Calu3 (cell line): ENCODE results near the gene APCDD1L. TPM values are rescaled to one million over a fixed set of nuclear protein-coding genes. Genes with fewer than 3 reads are reported as not detected.

Source experiments
- BruUV-seq: library from RNA; stranded (reverse); fragments of 400-500 nt; replicated peaks from 2 replicates; lab custom pipeline; 2021; lab: Mats Ljungman, UMichigan
- CTCF ChIA-PET: fragments of 300-600 bp; sonication (Branson Sonifier 250); formaldehyde crosslinking; loops from one replicate; lab custom pipeline; 2022; ENCODE audit warnings: antibody characterized with exemption; lab: Charles Lee
- DNase-seq: peaks from one replicate; pipeline ENCODE4 v3.0.0; 2022
- H3K27ac Mint-ChIP-seq: one replicate; pipeline ENCODE4 v1.8.0; 2022; ENCODE audit warnings: mixed read lengths; ENCODE audit not compliant: unreplicated experiment
- H3K27me3 Mint-ChIP-seq: one replicate; pipeline ENCODE4 v1.8.0; 2022; ENCODE audit warnings: mixed read lengths; ENCODE audit not compliant: unreplicated experiment
- H3K36me3 Mint-ChIP-seq: one replicate; pipeline ENCODE4 v1.8.0; 2022; ENCODE audit warnings: mild to moderate bottlenecking, moderate library complexity, mixed read lengths; ENCODE audit not compliant: insufficient read depth, unreplicated experiment
- H3K4me1 Mint-ChIP-seq: one replicate; pipeline ENCODE4 v1.8.0; 2022; ENCODE audit warnings: mild to moderate bottlenecking, low read depth, mixed read lengths; ENCODE audit not compliant: unreplicated experiment
- H3K4me3 Mint-ChIP-seq: one replicate; pipeline ENCODE4 v1.8.0; 2022; ENCODE audit warnings: mild to moderate bottlenecking, low read depth, moderate library complexity, mixed read lengths; ENCODE audit not compliant: unreplicated experiment
- H3K9me3 Mint-ChIP-seq: one replicate; pipeline ENCODE4 v1.8.0; 2022; ENCODE audit warnings: low read depth, mixed read lengths; ENCODE audit not compliant: unreplicated experiment
- intact Hi-C: fragments of 100-400 bp; cut with micrococcal nuclease; formaldehyde crosslinking; loops from one replicate; pipeline ENCODE4 v1.10.0; 2022; ENCODE audit not compliant: unreplicated experiment
- total RNA-seq: library from RNA; stranded (reverse); gene quantifications from 2 replicates; pipeline ENCODE4 v1.2.3, GENCODE V29; 2022
- TF ChIP-seq, protein P1 (sequence below): fragments of 200-600 bp; IDR thresholded peaks from one replicate; pipeline ENCODE4 v1.8.0; 2022; ENCODE audit warnings: antibody characterized with exemption; ENCODE audit not compliant: unreplicated experiment

Gene APCDD1L
- total RNA-seq, 1 experiment from 2014 or later, result not detected

DNA sequence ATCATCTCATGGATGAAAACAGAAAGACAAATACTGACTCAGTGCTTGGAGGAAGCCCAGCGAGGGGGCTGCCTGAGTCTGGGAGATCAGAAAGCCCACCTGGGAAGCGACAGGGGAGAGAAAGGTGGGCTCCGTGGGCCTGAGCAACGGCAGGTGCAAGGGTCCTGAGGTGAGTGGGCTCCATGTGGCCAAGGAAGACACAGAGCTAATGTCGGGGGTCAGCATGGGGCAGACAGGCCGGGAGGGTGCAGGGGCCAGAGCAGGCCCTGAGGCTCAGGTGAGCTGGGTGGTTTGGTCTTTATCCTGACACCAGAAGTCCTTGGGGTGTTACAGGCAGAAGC, 18.8 kb downstream of the APCDD1L start:
- TF ChIP-seq, protein P1, sequence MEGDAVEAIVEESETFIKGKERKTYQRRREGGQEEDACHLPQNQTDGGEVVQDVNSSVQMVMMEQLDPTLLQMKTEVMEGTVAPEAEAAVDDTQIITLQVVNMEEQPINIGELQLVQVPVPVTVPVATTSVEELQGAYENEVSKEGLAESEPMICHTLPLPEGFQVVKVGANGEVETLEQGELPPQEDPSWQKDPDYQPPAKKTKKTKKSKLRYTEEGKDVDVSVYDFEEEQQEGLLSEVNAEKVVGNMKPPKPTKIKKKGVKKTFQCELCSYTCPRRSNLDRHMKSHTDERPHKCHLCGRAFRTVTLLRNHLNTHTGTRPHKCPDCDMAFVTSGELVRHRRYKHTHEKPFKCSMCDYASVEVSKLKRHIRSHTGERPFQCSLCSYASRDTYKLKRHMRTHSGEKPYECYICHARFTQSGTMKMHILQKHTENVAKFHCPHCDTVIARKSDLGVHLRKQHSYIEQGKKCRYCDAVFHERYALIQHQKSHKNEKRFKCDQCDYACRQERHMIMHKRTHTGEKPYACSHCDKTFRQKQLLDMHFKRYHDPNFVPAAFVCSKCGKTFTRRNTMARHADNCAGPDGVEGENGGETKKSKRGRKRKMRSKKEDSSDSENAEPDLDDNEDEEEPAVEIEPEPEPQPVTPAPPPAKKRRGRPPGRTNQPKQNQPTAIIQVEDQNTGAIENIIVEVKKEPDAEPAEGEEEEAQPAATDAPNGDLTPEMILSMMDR, result no peak
- BruUV-seq, result no TSS peak
- intact Hi-C loops, result no loop called here
- no peaks in the 10 kb centered on the region for H3K4me1 Mint-ChIP-seq
- CTCF ChIA-PET, result interaction anchor here (0.5 to 0.9 kb wide), 3 partner anchors 57 to 890 kb away, joined by 3 read pairs; no protein-coding TSS in a partner anchor
- no peak overlapping the region for H3K4me3 Mint-ChIP-seq
- H3K36me3 Mint-ChIP-seq, result no peaks in the 10 kb centered on the region
- peaks cover 62% of the 10 kb centered on the region for H3K27me3 Mint-ChIP-seq
- H3K9me3 Mint-ChIP-seq, result no peaks in the 10 kb centered on the region
- no peak overlapping the region for H3K27ac Mint-ChIP-seq
- DNase-seq, result no peak

DNA sequence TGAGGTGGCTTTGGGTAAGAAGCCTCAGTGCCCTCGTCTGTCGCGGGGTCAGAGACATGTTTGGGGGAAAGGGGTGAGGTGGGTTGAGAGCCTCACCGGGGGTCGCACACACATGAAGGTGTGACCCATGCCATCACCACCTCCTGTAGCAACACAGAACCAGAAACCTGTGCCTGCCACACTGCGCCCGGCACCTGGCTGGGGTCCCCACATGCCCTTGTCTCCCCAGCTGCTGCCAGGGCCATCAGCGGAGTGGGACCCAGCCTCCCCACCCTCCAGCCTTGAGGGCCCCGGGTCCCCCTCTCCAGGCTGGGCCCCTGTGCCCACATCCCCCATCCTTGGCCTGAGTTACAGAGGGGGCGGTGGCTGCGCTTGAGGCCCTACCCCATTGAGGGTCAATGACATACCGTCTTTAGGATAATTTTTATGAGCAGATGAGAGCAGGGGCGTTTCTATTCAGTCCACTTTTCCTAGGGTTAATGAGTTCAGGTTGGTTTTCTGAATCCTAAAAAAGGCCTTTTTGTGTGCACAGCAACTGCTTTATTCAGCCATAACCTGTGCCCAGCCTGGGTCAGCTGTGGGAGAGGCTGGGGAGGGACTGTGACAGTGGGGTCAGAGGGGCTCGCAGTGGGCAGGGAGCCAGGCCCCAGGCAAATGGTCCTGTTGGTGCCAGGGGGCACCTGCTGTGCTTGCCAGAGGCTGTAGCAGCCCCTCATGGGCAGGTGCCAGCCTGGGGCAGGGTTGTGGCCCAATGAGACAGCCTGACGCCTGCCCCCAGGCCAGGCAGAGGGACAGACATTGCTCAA, 19.4 kb downstream of the APCDD1L start:
- no TSS peak for BruUV-seq
- no peak overlapping the region for H3K4me3 Mint-ChIP-seq
- H3K27me3 Mint-ChIP-seq, result peaks cover 62% of the 10 kb centered on the region
- TF ChIP-seq, protein P1, result no peak
- H3K27ac Mint-ChIP-seq, result no peak overlapping the region
- H3K36me3 Mint-ChIP-seq, result no peaks in the 10 kb centered on the region
- H3K9me3 Mint-ChIP-seq, result no peaks in the 10 kb centered on the region
- CTCF ChIA-PET, result interaction anchor here (0.5 to 0.9 kb wide), 2 partner anchors 57 to 890 kb away, joined by 3 read pairs; no protein-coding TSS in a partner anchor
- H3K4me1 Mint-ChIP-seq, result no peaks in the 10 kb centered on the region
- DNase-seq, result no peak
- intact Hi-C loops, result no loop called here

DNA sequence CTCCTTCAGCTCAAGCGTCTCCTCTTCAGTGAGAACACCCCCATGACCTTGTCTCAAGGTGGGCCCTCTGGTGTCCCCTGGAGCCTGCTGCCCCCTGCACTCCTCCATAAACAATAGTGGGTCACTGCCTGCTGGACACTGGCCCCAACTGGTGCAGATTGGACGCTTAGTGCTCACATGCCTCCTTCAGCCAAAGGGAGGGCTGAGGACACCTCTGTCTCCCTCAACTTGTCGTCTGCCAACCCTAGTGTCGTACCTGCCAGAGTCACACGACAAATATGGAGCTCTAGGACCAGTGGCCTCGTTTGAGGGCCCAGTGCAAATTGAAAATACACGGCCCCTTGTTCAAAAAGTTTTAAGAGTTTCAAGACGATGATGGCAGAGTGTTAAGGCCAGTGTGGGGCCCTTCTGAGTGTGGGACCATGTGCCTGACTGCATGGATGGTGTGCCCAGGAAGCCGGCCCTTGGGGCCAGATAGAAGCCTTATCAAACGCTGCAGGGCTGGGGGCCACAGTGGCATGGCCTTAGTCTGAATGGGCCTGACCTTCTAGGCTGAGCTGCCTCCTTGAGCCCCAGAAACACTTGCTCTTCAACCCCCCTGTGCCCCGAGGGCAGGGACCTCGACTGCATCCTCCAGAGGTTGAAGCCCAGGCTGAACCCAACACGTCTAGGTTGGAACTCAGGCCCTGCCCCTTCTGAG, 20.1 kb downstream of the APCDD1L start:
- intact Hi-C loops, result no loop called here
- Mint-ChIP-seq H3K27ac (no peak overlapping the region), H3K36me3 (no peaks in the 10 kb centered on the region), H3K4me3 (no peak overlapping the region), H3K4me1 (no peaks in the 10 kb centered on the region), H3K27me3 (peaks cover 62% of the 10 kb centered on the region), H3K9me3 (no peaks in the 10 kb centered on the region)
- CTCF ChIA-PET, result no interaction called here
- TF ChIP-seq, protein P1, result no peak
- no TSS peak for BruUV-seq
- no peak for DNase-seq

DNA sequence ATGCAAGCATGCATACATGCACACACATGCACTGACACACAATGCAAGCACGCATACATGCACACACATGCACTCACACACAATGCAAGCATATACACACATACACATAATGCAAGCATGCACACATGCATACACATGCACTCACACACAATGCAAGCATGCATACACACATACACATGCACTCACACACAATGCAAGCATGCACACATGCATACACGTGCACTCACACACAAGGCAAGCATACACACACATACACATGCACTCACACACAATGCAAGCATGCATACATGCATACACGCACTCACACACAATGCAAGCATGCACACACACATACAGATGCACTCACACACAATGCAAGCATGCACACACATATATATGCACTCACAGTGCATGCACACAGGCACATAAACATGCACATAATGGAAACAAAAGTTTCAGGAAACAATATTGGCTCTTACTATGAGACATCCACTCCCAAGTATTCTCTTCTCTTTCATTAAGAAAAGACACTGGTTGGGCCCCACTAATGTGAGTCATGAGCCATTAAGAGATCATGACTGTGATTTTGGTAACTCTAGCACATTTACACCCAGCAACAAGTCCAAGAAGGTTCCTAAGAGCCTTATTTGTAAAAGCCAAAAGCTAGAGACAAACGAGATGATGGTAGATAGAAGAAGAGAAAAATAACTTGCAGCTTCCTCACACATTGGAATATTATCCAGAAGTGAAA, 22.2 kb downstream of the APCDD1L start:
- H3K27me3 Mint-ChIP-seq, result peaks cover 56% of the 10 kb centered on the region
- H3K4me1 Mint-ChIP-seq, result no peaks in the 10 kb centered on the region
- H3K27ac Mint-ChIP-seq, result no peak overlapping the region
- no peaks in the 10 kb centered on the region for H3K36me3 Mint-ChIP-seq
- peaks cover 4% of the 10 kb centered on the region for H3K9me3 Mint-ChIP-seq
- TF ChIP-seq, protein P1, result no peak
- H3K4me3 Mint-ChIP-seq, result no peak overlapping the region
- intact Hi-C loops, result no loop called here
- no peak for DNase-seq
- CTCF ChIA-PET, result no interaction called here
- no TSS peak for BruUV-seq
